Uterus (tissue), 4 donors: ENCODE results near the gene ARSA. TPM values are rescaled to one million over a fixed set of nuclear protein-coding genes. Genes with fewer than 3 reads are reported as not detected.

Experiments used
- DNase-seq, 2 donors: peaks; one replicate each; pipeline ENCODE4 v3.0.0-alpha.2; 2019 to 2020
- H3K27ac ChIP-seq, 2 donors: fragments of 200-600 bp; sonication (generic); 1 replicate in 1 of 2; 2 replicates in 1 of 2; pipeline ENCODE4 v1.5.1; 2016 to 2018
- H3K27me3 ChIP-seq, 2 donors: fragments of 200-600 bp; sonication (generic); one replicate each; pipeline ENCODE4 v1.5.1; 2018 to 2019; ENCODE audit warnings: control low read depth in 1 of 2
- H3K36me3 ChIP-seq, 2 donors: fragments of 200-600 bp; sonication (generic); one replicate each; pipeline ENCODE4 v1.5.1; 2019; ENCODE audit warnings: control low read depth in 1 of 2
- H3K4me1 ChIP-seq, 2 donors: fragments of 200-600 bp; sonication (generic); one replicate each; pipeline ENCODE4 v1.5.1; 2018 to 2019; ENCODE audit warnings: control low read depth in 1 of 2
- H3K4me3 ChIP-seq, 2 donors: fragments of 200-600 bp; sonication (generic); 1 replicate in 1 of 2; 2 replicates in 1 of 2; pipeline ENCODE4 v1.5.1; 2018 to 2019; ENCODE audit warnings: mild to moderate bottlenecking in 1 of 2
- H3K9me3 ChIP-seq, 2 donors: fragments of 200-600 bp; sonication (generic); one replicate each; pipeline ENCODE4 v1.5.1; 2019; ENCODE audit warnings: control low read depth in 1 of 2
- CTCF ChIP-seq, 4 experiments: fragments of 200-600 bp in 2 of 4; fragments of 450-650 bp in 2 of 4; sonication (generic) in 2 of 4; IDR thresholded peaks; one replicate each; pipeline ENCODE4 v1.5.1; 2016 to 2019; ENCODE audit warnings: antibody characterized with exemption in 4 of 4, mild to moderate bottlenecking in 2 of 4, moderate library complexity in 1 of 4
- POLR2A ChIP-seq, 2 donors: fragments of 450-650 bp; IDR thresholded peaks; one replicate each; pipeline ENCODE4 v1.6.1; 2016; ENCODE audit warnings: antibody characterized with exemption in 2 of 2, mild to moderate bottlenecking in 1 of 2, moderate library complexity in 1 of 2
- intact Hi-C: fragments of 100-400 bp; cut with DNase I; formaldehyde crosslinking; loops from one replicate; pipeline ENCODE4 v1.15.1; 2023; ENCODE audit warnings: low total_unique reads
- total RNA-seq, 4 donors: library from RNA; depleted of rRNA in 3 of 4; stranded (reverse); fragments of >200 nt in 3 of 4; gene quantifications; one replicate each; pipeline versions ENCODE4 v1.1.0 to v1.2.4, GENCODE V29; 2014 to 2023
- donor health status: DM: yes; HTN: yes; CAD: no.

ARSA gene
- total RNA-seq, 4 donors from 2014 or later = 5.3 to 41.6 (median 10.6) TPM

GRCh38 chr22:50582493-50583293, 45.3 kb downstream of the ARSA start, which contains the start of gene CHKB:
TSS of gene CHKB (minus strand) at chr22:50582849. CDS start at chr22:50582781, 68 bp downstream.
- Histone ChIP-seq H3K4me3 (peak within 1 kb of the TSS; percentile 61 to 69), H3K27ac (peak within 1 kb of the TSS; percentile 88 to 97), H3K9me3 (no peaks in the 10 kb centered on the region), H3K36me3 (no peaks in the 10 kb centered on the region), H3K27me3 (no peaks in the 10 kb centered on the region), H3K4me1 (peaks cover 4 to 7% of the 10 kb centered on the region in 2 donors)
- TF ChIP-seq POLR2A (IDR thresholded peaks at IDR 0.05) = peak; percentile 95 to 97
- TF ChIP-seq CTCF (IDR thresholded peaks at IDR 0.05) = peak in 1 of 4 experiments; percentile 23
- intact Hi-C loops = no loop called here
- DNase-seq = peak; percentile 98 to 99

- Histone ChIP-seq H3K9me3 (no peaks in the 10 kb centered on the region), H3K27me3 (no peaks in the 10 kb centered on the region), H3K27ac (peak overlapping the region; percentile 88 to 97), H3K36me3 (no peaks in the 10 kb centered on the region), H3K4me1 (peaks cover 4 to 7% of the 10 kb centered on the region in 2 donors), H3K4me3 (peak overlapping the region; percentile 61 to 69)
- DNase-seq = no peak
- intact Hi-C loops = no loop called here
- TF ChIP-seq CTCF (IDR thresholded peaks at IDR 0.05) (no peak), POLR2A (IDR thresholded peaks at IDR 0.05) (no peak)
Observed at GRCh38 chr22:50581950-50582492, 45.9 kb downstream of the ARSA start.

- no peaks in the 10 kb centered on the region for H3K9me3 ChIP-seq
- H3K4me1 ChIP-seq = peaks cover 4 to 7% of the 10 kb centered on the region in 2 donors
- intact Hi-C loops = no loop called here
- DNase-seq = no peak
- no peak for TF ChIP-seq CTCF (IDR thresholded peaks at IDR 0.05)
- no peaks in the 10 kb centered on the region for H3K27me3 ChIP-seq
- peak overlapping the region; percentile 61 to 69 for H3K4me3 ChIP-seq
- H3K36me3 ChIP-seq = no peaks in the 10 kb centered on the region
- H3K27ac ChIP-seq = peak overlapping the region in 1 of 2 donors; percentile 97
Observed at GRCh38 chr22:50581031-50581949, 46.7 kb downstream of the ARSA start.

GRCh38 chr22:50579752-50580151, 48.2 kb downstream of the ARSA start:
- H3K27ac ChIP-seq = no peak overlapping the region
- peaks cover 4 to 7% of the 10 kb centered on the region in 2 donors for H3K4me1 ChIP-seq
- TF ChIP-seq CTCF (IDR thresholded peaks at IDR 0.05) (no peak), POLR2A (IDR thresholded peaks at IDR 0.05) (no peak)
- H3K4me3 ChIP-seq = no peak overlapping the region
- H3K36me3 ChIP-seq = no peaks in the 10 kb centered on the region
- H3K27me3 ChIP-seq = no peaks in the 10 kb centered on the region
- no peak for DNase-seq
- no peaks in the 10 kb centered on the region for H3K9me3 ChIP-seq
- intact Hi-C loops = no loop called here
